HepG2 (cell line): ENCODE results near the gene NELFCD. TPM values are rescaled to one million over a fixed set of nuclear protein-coding genes. Genes with fewer than 3 reads are reported as not detected.

ENCODE experiments used
- ARNT ChIP-seq: fragments of 450-650 bp; IDR thresholded peaks from 2 replicates; pipeline ENCODE4 v1.6.1; 2017
- ATF1 ChIP-seq: IDR thresholded peaks from 2 replicates; pipeline ENCODE4 v1.6.1; 2016; ENCODE audit warnings: mild to moderate bottlenecking, control low read depth
- ELF4 ChIP-seq: sonication (generic); formaldehyde crosslinking; IDR thresholded peaks from 2 replicates; pipeline ENCODE4 v1.5.0; 2020; ENCODE audit warnings: missing genetic modification reagents, mild to moderate bottlenecking, moderate library complexity, borderline replicate concordance
- EP300 ChIP-seq, 3 experiments: sonication (generic) in 1 of 3; formaldehyde crosslinking in 1 of 3; IDR thresholded peaks; 2 replicates each; pipeline versions ENCODE4 v1.5.1 to v1.6.1; 2011 to 2020; ENCODE audit warnings: low read depth in 2 of 3, low read length in 2 of 3, borderline replicate concordance in 1 of 3, improper control_type of control experiment in 1 of 3, mild to moderate bottlenecking in 1 of 3, missing genetic modification reagents in 1 of 3, moderate library complexity in 1 of 3
- ESRRA ChIP-seq: sonication (generic); formaldehyde crosslinking; IDR thresholded peaks from 2 replicates; pipeline ENCODE4 v1.5.1; 2020; ENCODE audit warnings: mild to moderate bottlenecking, low read depth, missing genetic modification reagents
- HOXA9 ChIP-seq: sonication (generic); formaldehyde crosslinking; IDR thresholded peaks from 2 replicates; pipeline ENCODE4 v1.8.1; 2022; ENCODE audit warnings: missing genetic modification reagents, mild to moderate bottlenecking, moderate library complexity, borderline replicate concordance
- ONECUT2 ChIP-seq: sonication (generic); formaldehyde crosslinking; IDR thresholded peaks from 2 replicates; pipeline ENCODE4 v1.4.0; 2020; ENCODE audit warnings: missing genetic modification reagents
- PHF20 ChIP-seq: sonication (generic); formaldehyde crosslinking; IDR thresholded peaks from 2 replicates; pipeline ENCODE4 v1.5.0; 2020; ENCODE audit warnings: mild to moderate bottlenecking, missing genetic modification reagents
- POLR2AphosphoS2 ChIP-seq: IDR thresholded peaks from 2 replicates; pipeline ENCODE4 v1.6.1; 2011; ENCODE audit warnings: low read depth, low read length, improper control_type of control experiment
- RARG ChIP-seq: sonication (generic); formaldehyde crosslinking; IDR thresholded peaks from 2 replicates; pipeline ENCODE4 v1.4.0; 2020; ENCODE audit warnings: low read depth, mild to moderate bottlenecking, missing genetic modification reagents
- RCOR2 ChIP-seq: IDR thresholded peaks from 2 replicates; pipeline ENCODE4 v1.6.1; 2016; ENCODE audit warnings: missing biosample characterization, missing genetic modification reagents
- SMAD1 ChIP-seq: sonication (generic); formaldehyde crosslinking; IDR thresholded peaks from 2 replicates; pipeline ENCODE4 v1.4.0; 2020; ENCODE audit warnings: missing genetic modification reagents, low read depth, mild to moderate bottlenecking, borderline replicate concordance
- SMARCC2 ChIP-seq: fragments of 450-650 bp; IDR thresholded peaks from 2 replicates; pipeline ENCODE4 v1.6.1; 2017; ENCODE audit warnings: antibody characterized with exemption, mild to moderate bottlenecking
- ZC3H13 ChIP-seq: sonication (generic); formaldehyde crosslinking; IDR thresholded peaks from 2 replicates; pipeline ENCODE4 v1.8.1; 2023; ENCODE audit warnings: mild to moderate bottlenecking, missing genetic modification reagents, moderate library complexity
- ZNF292 ChIP-seq: sonication (generic); formaldehyde crosslinking; IDR thresholded peaks from 2 replicates; pipeline ENCODE4 v1.8.1; 2022; ENCODE audit warnings: mild to moderate bottlenecking, low read depth, missing genetic modification reagents, borderline replicate concordance
- ZNF44 ChIP-seq: sonication (generic); formaldehyde crosslinking; IDR thresholded peaks from 2 replicates; pipeline ENCODE4 v1.5.1; 2020; ENCODE audit warnings: mild to moderate bottlenecking, missing genetic modification reagents
- ZNF879 ChIP-seq: sonication (generic); formaldehyde crosslinking; IDR thresholded peaks from 2 replicates; pipeline ENCODE4 v1.8.1; 2023; ENCODE audit warnings: missing genetic modification reagents
- polyA plus RNA-seq, 8 experiments: library from polyadenylated mRNA; depleted of rRNA in 3 of 8; stranded (reverse) in 7 of 8; unstranded in 1 of 8; fragments of >200 nt; fragmentation: Illumina TruSeq in 4 of 8; extraction: Trizol in 4 of 8; gene quantifications; 2 replicates each; pipeline versions ENCODE4 v1.2.1 to v1.2.3, GENCODE V29; 2011 to 2016; ENCODE audit warnings: low read depth in 4 of 8, missing spikeins in 1 of 8, mixed read lengths in 1 of 8; ENCODE audit not compliant: insufficient read depth in 1 of 8
- total RNA-seq, 5 experiments: library from RNA; depleted of rRNA; stranded (reverse); fragments of >200 nt; fragmentation: Illumina TruSeq; extraction: Trizol; gene quantifications; 2 replicates each; pipeline ENCODE4 v1.2.3, GENCODE V29; 2016; ENCODE audit warnings: low read depth in 1 of 5
- TF ChIP-seq, protein P1 (sequence below): sonication (generic); formaldehyde crosslinking; IDR thresholded peaks from 2 replicates; pipeline ENCODE4 v1.4.0; 2020; ENCODE audit warnings: missing genetic modification reagents
- TF ChIP-seq, protein P2 (sequence below): IDR thresholded peaks from 2 replicates; pipeline ENCODE4 v1.6.1; 2016; ENCODE audit warnings: mild to moderate bottlenecking, missing biosample characterization, missing genetic modification reagents
- TF ChIP-seq, protein P3 (sequence below): sonication (generic); formaldehyde crosslinking; IDR thresholded peaks from 2 replicates; pipeline ENCODE4 v1.8.1; 2023; ENCODE audit warnings: missing genetic modification reagents, mild to moderate bottlenecking, borderline replicate concordance
- TF ChIP-seq, protein P4 (sequence below): sonication (generic); formaldehyde crosslinking; IDR thresholded peaks from 2 replicates; pipeline ENCODE4 v1.4.0; 2020; ENCODE audit warnings: missing genetic modification reagents, borderline replicate concordance
- TF ChIP-seq, protein P5 (sequence below): IDR thresholded peaks from 2 replicates; pipeline ENCODE4 v1.6.1; 2016; ENCODE audit warnings: control low read depth

The NELFCD gene
- total and polyA plus RNA-seq, 2 of the 13 experiments (the other 11 are each of a cell fraction or from before 2014, with no cell fraction given) = 159 to 203 TPM

DNA sequence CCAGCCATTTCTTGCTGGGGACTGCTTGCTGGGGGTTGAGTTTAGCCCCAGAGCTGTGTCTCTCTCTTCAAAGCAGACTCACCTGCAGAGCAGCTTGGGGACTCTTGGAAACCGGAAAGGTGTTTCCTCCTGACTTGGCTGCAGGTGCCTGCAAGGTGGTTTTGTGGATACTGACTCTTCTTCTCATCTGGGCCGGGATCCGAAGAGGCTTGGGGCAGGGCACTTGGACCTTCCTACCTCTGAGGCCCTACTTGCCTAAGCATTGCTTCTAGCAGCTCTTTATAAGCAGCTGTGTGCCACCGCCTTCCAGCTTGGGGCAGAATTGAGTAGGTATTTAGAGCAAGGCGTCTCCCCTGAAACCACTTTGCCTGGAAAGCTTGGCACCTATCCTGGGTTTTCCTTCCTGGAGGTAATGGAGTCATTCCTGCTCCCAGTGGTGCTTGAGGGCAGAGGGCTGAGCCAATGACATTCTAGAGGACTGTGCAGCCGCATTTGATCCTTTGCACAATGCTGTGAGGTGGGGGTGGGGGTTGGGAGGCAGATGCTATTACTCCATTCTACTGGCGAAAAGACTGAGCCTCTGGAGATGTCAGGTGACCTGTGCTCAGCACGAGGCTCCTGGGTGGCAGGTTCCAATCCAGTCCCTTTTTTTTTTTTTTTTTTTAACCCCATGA is 29.4 kb downstream of the NELFCD start (continued):
- TF ChIP-seq PHF20 (no peak), EP300 (IDR thresholded peaks at IDR 0.05; ENCODE audit: low read depth in 2 of 2, low read length in 2 of 2) (peak in 1 of 2 experiments; percentile 18; a peak in 1 of 4 replicates), EP300 (CRISPR knock-in tag; IDR thresholded peaks at IDR 0.05; ENCODE audit: borderline replicate concordance) (no peak), ATF1 (no peak), SMARCC2 (no peak), POLR2AphosphoS2 (no peak), ZC3H13 (CRISPR knock-in tag) (no peak), ONECUT2 (CRISPR knock-in tag) (no peak), ZNF292 (no peak), SMAD1 (CRISPR knock-in tag) (no peak), ESRRA (0 out of 2 replicates have a peak, but pooled peaks have one; percentile 47), ZNF879 (CRISPR knock-in tag) (no peak), ARNT (no peak), RARG (CRISPR knock-in tag) (no peak), ZNF44 (CRISPR knock-in tag) (no peak), HOXA9 (CRISPR knock-in tag) (no peak), ELF4 (CRISPR knock-in tag) (no peak), RCOR2 (CRISPR knock-in tag) (peak; percentile 95)
- TF ChIP-seq, protein P1, sequence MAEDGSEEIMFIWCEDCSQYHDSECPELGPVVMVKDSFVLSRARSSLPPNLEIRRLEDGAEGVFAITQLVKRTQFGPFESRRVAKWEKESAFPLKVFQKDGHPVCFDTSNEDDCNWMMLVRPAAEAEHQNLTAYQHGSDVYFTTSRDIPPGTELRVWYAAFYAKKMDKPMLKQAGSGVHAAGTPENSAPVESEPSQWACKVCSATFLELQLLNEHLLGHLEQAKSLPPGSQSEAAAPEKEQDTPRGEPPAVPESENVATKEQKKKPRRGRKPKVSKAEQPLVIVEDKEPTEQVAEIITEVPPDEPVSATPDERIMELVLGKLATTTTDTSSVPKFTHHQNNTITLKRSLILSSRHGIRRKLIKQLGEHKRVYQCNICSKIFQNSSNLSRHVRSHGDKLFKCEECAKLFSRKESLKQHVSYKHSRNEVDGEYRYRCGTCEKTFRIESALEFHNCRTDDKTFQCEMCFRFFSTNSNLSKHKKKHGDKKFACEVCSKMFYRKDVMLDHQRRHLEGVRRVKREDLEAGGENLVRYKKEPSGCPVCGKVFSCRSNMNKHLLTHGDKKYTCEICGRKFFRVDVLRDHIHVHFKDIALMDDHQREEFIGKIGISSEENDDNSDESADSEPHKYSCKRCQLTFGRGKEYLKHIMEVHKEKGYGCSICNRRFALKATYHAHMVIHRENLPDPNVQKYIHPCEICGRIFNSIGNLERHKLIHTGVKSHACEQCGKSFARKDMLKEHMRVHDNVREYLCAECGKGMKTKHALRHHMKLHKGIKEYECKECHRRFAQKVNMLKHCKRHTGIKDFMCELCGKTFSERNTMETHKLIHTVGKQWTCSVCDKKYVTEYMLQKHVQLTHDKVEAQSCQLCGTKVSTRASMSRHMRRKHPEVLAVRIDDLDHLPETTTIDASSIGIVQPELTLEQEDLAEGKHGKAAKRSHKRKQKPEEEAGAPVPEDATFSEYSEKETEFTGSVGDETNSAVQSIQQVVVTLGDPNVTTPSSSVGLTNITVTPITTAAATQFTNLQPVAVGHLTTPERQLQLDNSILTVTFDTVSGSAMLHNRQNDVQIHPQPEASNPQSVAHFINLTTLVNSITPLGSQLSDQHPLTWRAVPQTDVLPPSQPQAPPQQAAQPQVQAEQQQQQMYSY (CRISPR knock-in tag) = no peak
- TF ChIP-seq, protein P2, sequence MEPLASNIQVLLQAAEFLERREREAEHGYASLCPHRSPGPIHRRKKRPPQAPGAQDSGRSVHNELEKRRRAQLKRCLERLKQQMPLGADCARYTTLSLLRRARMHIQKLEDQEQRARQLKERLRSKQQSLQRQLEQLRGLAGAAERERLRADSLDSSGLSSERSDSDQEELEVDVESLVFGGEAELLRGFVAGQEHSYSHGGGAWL (CRISPR knock-in tag) = no peak
- TF ChIP-seq, protein P3, sequence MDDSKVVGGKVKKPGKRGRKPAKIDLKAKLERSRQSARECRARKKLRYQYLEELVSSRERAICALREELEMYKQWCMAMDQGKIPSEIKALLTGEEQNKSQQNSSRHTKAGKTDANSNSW = no peak
- TF ChIP-seq, protein P4, sequence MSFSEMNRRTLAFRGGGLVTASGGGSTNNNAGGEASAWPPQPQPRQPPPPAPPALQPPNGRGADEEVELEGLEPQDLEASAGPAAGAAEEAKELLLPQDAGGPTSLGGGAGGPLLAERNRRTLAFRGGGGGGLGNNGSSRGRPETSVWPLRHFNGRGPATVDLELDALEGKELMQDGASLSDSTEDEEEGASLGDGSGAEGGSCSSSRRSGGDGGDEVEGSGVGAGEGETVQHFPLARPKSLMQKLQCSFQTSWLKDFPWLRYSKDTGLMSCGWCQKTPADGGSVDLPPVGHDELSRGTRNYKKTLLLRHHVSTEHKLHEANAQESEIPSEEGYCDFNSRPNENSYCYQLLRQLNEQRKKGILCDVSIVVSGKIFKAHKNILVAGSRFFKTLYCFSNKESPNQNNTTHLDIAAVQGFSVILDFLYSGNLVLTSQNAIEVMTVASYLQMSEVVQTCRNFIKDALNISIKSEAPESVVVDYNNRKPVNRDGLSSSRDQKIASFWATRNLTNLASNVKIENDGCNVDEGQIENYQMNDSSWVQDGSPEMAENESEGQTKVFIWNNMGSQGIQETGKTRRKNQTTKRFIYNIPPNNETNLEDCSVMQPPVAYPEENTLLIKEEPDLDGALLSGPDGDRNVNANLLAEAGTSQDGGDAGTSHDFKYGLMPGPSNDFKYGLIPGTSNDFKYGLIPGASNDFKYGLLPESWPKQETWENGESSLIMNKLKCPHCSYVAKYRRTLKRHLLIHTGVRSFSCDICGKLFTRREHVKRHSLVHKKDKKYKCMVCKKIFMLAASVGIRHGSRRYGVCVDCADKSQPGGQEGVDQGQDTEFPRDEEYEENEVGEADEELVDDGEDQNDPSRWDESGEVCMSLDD (CRISPR knock-in tag) = no peak
- TF ChIP-seq, protein P5, sequence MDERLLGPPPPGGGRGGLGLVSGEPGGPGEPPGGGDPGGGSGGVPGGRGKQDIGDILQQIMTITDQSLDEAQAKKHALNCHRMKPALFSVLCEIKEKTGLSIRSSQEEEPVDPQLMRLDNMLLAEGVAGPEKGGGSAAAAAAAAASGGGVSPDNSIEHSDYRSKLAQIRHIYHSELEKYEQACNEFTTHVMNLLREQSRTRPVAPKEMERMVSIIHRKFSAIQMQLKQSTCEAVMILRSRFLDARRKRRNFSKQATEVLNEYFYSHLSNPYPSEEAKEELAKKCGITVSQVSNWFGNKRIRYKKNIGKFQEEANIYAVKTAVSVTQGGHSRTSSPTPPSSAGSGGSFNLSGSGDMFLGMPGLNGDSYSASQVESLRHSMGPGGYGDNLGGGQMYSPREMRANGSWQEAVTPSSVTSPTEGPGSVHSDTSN = no peak
